SKM-1 (cell line): ENCODE measurements around the gene NT5C2.
A peak's percentile ranks its signal among the peaks of the same experiment; 100 is the strongest.
"Not testable (repeated sequence)": the region's sequence is repeated elsewhere in the genome, so short reads cannot be mapped to it uniquely, and the experiment has no call there.

ENCODE experiments used
- DNase-seq: peaks from one replicate; lab custom pipeline; 2025; ENCODE audit not compliant: unreplicated experiment; lab: John Stamatoyannopoulos, UW

NT5C2 gene

GRCh38 chr10:103193107-103193819 lies at the start of gene NT5C2:
Gene NT5C2 (minus strand): TSS chr10:103193272. CDS start chr10:103174958, 18,314 bp downstream.
- peak; percentile 62 for DNase-seq

- no peak for DNase-seq
These were observed 48.4 kb upstream of the NT5C2 start for GRCh38 chr10:103241262-103242011.

- DNase-seq, result no peak
These were observed 45.6 kb upstream of the NT5C2 start for GRCh38 chr10:103238506-103239252.

GRCh38 chr10:103235775-103236174 lies 42.7 kb upstream of the NT5C2 start:
- DNase-seq, result no peak

GRCh38 chr10:103232772-103233488 lies 39.9 kb upstream of the NT5C2 start:
- no peak for DNase-seq

GRCh38 chr10:103232131-103232673 lies 39.1 kb upstream of the NT5C2 start:
- no peak for DNase-seq

- DNase-seq, result no peak
These were observed 38.0 kb upstream of the NT5C2 start for GRCh38 chr10:103231047-103231551.

GRCh38 chr10:103227416-103227815 lies 34.3 kb upstream of the NT5C2 start:
- DNase-seq, result no peak

- DNase-seq, result no peak
These were observed 32.9 kb upstream of the NT5C2 start for GRCh38 chr10:103225939-103226338.

GRCh38 chr10:103224721-103225120 lies 31.6 kb upstream of the NT5C2 start:
- DNase-seq, result not testable (repeated sequence)

GRCh38 chr10:103224133-103224532 lies 31.1 kb upstream of the NT5C2 start:
- no peak for DNase-seq

- DNase-seq, result not testable (repeated sequence)
These were observed 23.3 kb upstream of the NT5C2 start for GRCh38 chr10:103216362-103216761.

GRCh38 chr10:103215601-103216000 lies 22.5 kb upstream of the NT5C2 start:
- DNase-seq, result no peak

GRCh38 chr10:103210262-103210661 lies 17.2 kb upstream of the NT5C2 start:
- DNase-seq, result not testable (repeated sequence)

GRCh38 chr10:103207643-103208042 lies 14.6 kb upstream of the NT5C2 start:
- DNase-seq, result not testable (repeated sequence)

- no peak for DNase-seq
These were observed 14.1 kb upstream of the NT5C2 start for GRCh38 chr10:103207141-103207540.

- not testable (repeated sequence) for DNase-seq
These were observed 13.6 kb upstream of the NT5C2 start for GRCh38 chr10:103206715-103207114.

GRCh38 chr10:103205401-103205800 lies 12.3 kb upstream of the NT5C2 start:
- DNase-seq, result not testable (repeated sequence)

- no peak for DNase-seq
These were observed 11.5 kb upstream of the NT5C2 start for GRCh38 chr10:103204353-103205255.
